ENCODE data around the gene MAG. TPM values are rescaled to one million over a fixed set of nuclear protein-coding genes. Genes with fewer than 3 reads are reported as not detected.

The MAG gene
- total and polyA plus RNA-seq, 12 donors: 0.33 to 45.0 (median 2.1) TPM; not detected in 1

DNA sequence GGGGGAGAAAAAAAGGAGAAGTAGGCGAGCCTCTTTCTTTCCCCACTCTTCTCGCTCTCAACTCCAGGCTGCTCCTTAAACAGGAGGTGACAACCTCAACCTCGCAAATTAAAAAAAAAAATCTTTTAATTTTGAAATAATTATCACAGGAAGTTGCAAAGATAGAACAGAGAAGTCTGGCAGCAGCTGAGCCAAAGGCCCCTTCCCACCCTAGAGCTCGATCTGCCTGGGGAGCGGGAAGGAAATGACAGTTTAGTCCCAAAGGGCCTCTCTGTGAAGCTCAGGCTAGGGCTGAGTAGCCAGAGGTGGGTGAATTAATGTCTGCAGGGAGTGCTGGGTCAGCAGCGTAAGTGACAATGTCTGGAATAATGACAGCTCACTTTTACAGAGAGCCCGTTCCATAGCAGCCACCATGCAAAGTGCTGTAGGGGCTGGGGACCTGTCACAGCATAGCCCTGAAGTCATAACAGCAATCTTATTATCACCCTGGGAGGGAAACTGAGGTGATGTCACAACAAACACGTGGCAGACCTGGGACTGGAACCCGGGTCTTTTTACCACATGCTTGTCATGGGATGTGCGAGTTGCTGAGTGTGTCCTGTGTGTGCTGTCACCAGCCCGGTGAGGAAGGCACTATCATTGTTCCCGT, 28.2 kb downstream of the MAG start:
- WGBS, 4 donors: 56 to 71% (median 68%) methylated on average over 7 to 12 of the region's 12 CpGs
- H3K27ac ChIP-seq: no peak overlapping the region
- no peaks in the 10 kb centered on the region for H3K27me3 ChIP-seq
- DNase-seq: peak in 1 of 7 donors; percentile 15
- no peak overlapping the region for H3K4me3 ChIP-seq
- TF ChIP-seq, protein P1, sequence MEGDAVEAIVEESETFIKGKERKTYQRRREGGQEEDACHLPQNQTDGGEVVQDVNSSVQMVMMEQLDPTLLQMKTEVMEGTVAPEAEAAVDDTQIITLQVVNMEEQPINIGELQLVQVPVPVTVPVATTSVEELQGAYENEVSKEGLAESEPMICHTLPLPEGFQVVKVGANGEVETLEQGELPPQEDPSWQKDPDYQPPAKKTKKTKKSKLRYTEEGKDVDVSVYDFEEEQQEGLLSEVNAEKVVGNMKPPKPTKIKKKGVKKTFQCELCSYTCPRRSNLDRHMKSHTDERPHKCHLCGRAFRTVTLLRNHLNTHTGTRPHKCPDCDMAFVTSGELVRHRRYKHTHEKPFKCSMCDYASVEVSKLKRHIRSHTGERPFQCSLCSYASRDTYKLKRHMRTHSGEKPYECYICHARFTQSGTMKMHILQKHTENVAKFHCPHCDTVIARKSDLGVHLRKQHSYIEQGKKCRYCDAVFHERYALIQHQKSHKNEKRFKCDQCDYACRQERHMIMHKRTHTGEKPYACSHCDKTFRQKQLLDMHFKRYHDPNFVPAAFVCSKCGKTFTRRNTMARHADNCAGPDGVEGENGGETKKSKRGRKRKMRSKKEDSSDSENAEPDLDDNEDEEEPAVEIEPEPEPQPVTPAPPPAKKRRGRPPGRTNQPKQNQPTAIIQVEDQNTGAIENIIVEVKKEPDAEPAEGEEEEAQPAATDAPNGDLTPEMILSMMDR (IDR thresholded peaks at IDR 0.05): no peak
- no peak for TF ChIP-seq POLR2A (IDR thresholded peaks at IDR 0.05)
- H3K9me3 ChIP-seq (replicated peaks in 1 of 3): no peaks in the 10 kb centered on the region
- H3K4me1 ChIP-seq (replicated peaks in 1 of 2): peaks cover 16 to 26% of the 10 kb centered on the region in 2 donors
- H3K36me3 ChIP-seq (replicated peaks in 1 of 2): no peaks in the 10 kb centered on the region
- intact Hi-C loops (cut with DNase I): no loop called here

DNA sequence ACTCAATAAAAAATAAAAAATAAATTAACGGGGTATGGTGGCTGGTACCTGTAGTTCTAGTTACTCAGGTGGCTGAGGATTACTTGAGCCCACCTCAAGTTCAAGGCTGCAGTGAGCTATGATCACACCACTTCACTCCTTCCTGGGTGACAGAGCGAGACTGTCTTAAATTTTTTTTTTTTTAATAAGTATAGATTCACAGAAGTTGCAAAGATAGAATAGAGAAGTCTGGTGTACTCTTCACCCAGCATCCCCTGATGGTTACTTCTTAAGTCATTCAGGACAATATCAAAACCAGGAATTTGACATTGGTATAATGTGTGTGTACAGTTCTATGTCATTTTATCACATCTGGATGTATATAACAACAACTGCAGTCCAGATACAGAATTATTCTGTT, 29.3 kb downstream of the MAG start:
- H3K36me3 ChIP-seq (replicated peaks in 1 of 2): no peaks in the 10 kb centered on the region
- no peaks in the 10 kb centered on the region for H3K27me3 ChIP-seq
- 90 to 94% (median 92%) methylated on average over 2 of the region's 2 CpGs for WGBS, 4 donors
- TF ChIP-seq, protein P1 (IDR thresholded peaks at IDR 0.05): no peak
- TF ChIP-seq POLR2A (IDR thresholded peaks at IDR 0.05): no peak
- DNase-seq: no peak
- H3K4me3 ChIP-seq: no peak overlapping the region
- H3K4me1 ChIP-seq (replicated peaks in 1 of 2): peaks cover 16 to 26% of the 10 kb centered on the region in 2 donors
- intact Hi-C loops (cut with DNase I): no loop called here
- H3K27ac ChIP-seq: no peak overlapping the region
- H3K9me3 ChIP-seq (replicated peaks in 1 of 3): no peaks in the 10 kb centered on the region

DNA sequence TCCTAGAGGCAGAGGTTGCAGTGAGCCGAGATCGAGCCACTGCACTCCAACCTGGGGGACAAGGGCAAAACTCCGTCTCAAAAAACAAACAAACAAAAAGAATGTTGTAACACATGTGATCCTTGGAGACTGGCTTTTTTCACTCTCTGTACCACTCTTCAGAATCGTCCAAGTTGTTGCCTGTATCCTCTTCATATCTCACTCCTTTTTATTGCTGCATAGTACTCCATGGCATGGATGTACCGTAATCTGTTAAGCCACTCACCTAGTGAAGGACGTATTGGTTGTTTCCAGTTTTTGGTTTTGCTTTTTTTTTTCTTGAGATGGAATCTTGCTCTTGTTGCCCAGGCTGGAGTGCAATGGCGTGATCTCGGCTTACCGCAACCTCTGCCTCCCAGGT, 30.1 kb downstream of the MAG start:
- WGBS, 4 donors: 92 to 94% (median 93%) methylated on average over 9 of the region's 9 CpGs
- TF ChIP-seq, protein P1 (IDR thresholded peaks at IDR 0.05): no peak
- TF ChIP-seq POLR2A (IDR thresholded peaks at IDR 0.05): no peak
- intact Hi-C loops (cut with DNase I): no loop called here

DNA sequence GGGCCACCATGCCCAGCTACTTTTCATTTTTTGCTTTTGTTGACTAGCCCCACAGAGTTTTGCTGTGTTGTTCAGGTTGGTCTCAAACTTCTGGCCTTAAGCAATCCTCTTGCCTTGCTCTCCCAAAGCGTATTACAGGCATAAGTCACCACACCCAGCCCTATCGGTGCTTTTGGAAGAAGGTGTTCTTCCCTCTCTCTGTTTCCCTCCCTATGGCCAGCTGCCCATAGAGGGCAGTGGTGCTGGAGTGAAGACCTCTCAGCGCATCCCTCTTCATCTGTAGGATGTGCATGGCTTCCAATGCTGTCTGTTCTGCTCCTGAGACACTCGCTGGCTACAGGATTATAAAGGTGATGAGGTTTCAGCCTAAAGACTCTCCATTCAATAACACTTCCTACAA, 35.7 kb downstream of the MAG start:
- intact Hi-C loops (cut with DNase I): no loop called here
- WGBS, 4 donors: 81 to 94% (median 87%) methylated on average over 4 of the region's 4 CpGs

More for the DNA sequence above, 30.1 kb downstream of the MAG start:
- Histone ChIP-seq H3K4me3 (no peak overlapping the region), H3K27me3 (no peaks in the 10 kb centered on the region), H3K27ac (no peak overlapping the region), H3K9me3 (replicated peaks in 1 of 3) (no peaks in the 10 kb centered on the region), H3K4me1 (replicated peaks in 1 of 2) (peaks cover 16 to 26% of the 10 kb centered on the region in 2 donors), H3K36me3 (replicated peaks in 1 of 2) (no peaks in the 10 kb centered on the region)
- no peak for DNase-seq

More for the DNA sequence above, 35.7 kb downstream of the MAG start:
- no peak overlapping the region for H3K4me3 ChIP-seq
- no peak overlapping the region for H3K27ac ChIP-seq
- H3K9me3 ChIP-seq (replicated peaks in 1 of 3): no peaks in the 10 kb centered on the region
- no peaks in the 10 kb centered on the region for H3K4me1 ChIP-seq (replicated peaks in 1 of 2)
- DNase-seq: no peak
- TF ChIP-seq POLR2A (IDR thresholded peaks at IDR 0.05): no peak
- TF ChIP-seq, protein P1 (IDR thresholded peaks at IDR 0.05): no peak
- H3K27me3 ChIP-seq: no peaks in the 10 kb centered on the region
- H3K36me3 ChIP-seq (replicated peaks in 1 of 2): no peaks in the 10 kb centered on the region
